ENCODE data around the gene FAM185A.
"Not testable (repeated sequence)": the region's sequence is repeated elsewhere in the genome, so short reads cannot be mapped to it uniquely, and the experiment has no call there.

GRCh38 chr7:102795987-102796595, 47.3 kb downstream of the FAM185A start:
- TF ChIP-seq, protein P1, sequence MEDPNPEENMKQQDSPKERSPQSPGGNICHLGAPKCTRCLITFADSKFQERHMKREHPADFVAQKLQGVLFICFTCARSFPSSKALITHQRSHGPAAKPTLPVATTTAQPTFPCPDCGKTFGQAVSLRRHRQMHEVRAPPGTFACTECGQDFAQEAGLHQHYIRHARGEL (CRISPR knock-in tag; IDR thresholded peaks at IDR 0.05): not testable (repeated sequence)
- not testable (repeated sequence) for TF ChIP-seq ZBTB2 (CRISPR knock-in tag; IDR thresholded peaks at IDR 0.05; ENCODE audit: low read depth); ZSCAN30 (CRISPR knock-in tag; IDR thresholded peaks at IDR 0.05); SMARCC2 (IDR thresholded peaks at IDR 0.05); ZNF607 (CRISPR knock-in tag; IDR thresholded peaks at IDR 0.05; ENCODE audit: borderline replicate concordance); POLR2AphosphoS5 (IDR thresholded peaks at IDR 0.05; ENCODE audit: low read depth, low read length); ZZZ3 (CRISPR knock-in tag; IDR thresholded peaks at IDR 0.05; ENCODE audit: borderline replicate concordance); JUND (CRISPR knock-in tag; IDR thresholded peaks at IDR 0.05); MEIS2 (CRISPR knock-in tag; IDR thresholded peaks at IDR 0.05)
- TF ChIP-seq, protein P2, sequence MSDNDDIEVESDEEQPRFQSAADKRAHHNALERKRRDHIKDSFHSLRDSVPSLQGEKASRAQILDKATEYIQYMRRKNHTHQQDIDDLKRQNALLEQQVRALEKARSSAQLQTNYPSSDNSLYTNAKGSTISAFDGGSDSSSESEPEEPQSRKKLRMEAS (IDR thresholded peaks at IDR 0.05): not testable (repeated sequence)
- TF ChIP-seq, protein P3, sequence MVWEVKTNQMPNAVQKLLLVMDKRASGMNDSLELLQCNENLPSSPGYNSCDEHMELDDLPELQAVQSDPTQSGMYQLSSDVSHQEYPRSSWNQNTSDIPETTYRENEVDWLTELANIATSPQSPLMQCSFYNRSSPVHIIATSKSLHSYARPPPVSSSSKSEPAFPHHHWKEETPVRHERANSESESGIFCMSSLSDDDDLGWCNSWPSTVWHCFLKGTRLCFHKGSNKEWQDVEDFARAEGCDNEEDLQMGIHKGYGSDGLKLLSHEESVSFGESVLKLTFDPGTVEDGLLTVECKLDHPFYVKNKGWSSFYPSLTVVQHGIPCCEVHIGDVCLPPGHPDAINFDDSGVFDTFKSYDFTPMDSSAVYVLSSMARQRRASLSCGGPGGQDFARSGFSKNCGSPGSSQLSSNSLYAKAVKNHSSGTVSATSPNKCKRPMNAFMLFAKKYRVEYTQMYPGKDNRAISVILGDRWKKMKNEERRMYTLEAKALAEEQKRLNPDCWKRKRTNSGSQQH (CRISPR knock-in tag; IDR thresholded peaks at IDR 0.05; ENCODE audit: low read depth): not testable (repeated sequence)
- TF ChIP-seq, protein P4, sequence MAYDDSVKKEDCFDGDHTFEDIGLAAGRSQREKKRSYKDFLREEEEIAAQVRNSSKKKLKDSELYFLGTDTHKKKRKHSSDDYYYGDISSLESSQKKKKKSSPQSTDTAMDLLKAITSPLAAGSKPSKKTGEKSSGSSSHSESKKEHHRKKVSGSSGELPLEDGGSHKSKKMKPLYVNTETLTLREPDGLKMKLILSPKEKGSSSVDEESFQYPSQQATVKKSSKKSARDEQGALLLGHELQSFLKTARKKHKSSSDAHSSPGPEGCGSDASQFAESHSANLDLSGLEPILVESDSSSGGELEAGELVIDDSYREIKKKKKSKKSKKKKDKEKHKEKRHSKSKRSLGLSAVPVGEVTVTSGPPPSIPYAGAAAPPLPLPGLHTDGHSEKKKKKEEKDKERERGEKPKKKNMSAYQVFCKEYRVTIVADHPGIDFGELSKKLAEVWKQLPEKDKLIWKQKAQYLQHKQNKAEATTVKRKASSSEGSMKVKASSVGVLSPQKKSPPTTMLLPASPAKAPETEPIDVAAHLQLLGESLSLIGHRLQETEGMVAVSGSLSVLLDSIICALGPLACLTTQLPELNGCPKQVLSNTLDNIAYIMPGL (CRISPR knock-in tag; IDR thresholded peaks at IDR 0.05; ENCODE audit: borderline replicate concordance in 1 of 2, low read depth in 1 of 2): not testable (repeated sequence)

Data from HepG2 (cell line).